NOMO-1 treated with DMSO at 0.1 percent for 48 hours (cell line): ENCODE data around the gene CROCC2.

ENCODE experiments used
- DNase-seq: peaks from one replicate; lab custom pipeline; 2025; ENCODE audit not compliant: unreplicated experiment; lab: John Stamatoyannopoulos, UW

The CROCC2 gene

DNA sequence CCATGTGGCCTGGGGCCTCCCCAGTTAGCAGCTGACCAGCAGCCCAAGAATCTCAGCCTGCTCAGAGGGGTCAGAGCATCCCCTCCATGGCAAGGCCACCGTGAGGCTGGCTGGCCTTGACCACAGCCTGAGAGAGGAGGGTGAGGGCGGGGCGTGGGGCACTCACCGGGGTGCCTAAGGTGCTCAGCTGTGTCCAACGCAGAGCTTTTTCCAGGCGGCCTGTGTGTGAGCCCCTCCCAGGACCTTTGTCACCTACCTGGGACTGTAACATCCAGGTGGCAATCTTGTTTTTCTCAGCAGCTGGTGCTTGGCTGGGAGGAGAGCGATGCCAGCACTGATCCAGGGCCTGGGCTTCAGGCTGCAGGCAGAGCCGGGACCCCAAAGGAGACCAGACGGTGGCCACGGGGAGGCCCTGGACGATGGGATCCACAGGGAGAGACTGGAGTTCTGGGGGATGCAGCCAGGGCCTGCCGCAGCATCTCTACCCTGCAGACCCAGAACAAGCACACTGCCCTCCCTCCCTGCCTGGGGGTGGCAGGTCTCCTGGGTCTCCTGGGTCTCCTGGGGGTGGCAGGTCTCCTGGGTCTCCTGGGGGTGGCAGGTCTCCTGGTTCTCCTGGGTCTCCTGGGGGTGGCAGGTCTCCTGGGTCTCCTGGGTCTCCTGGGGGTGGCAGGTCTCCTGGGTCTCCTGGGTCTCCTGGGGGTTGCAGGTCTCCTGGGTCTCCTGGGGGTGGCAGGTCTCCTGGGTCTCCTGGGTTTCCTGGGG, 104.6 kb downstream of the CROCC2 start:
- no peak for DNase-seq

DNA sequence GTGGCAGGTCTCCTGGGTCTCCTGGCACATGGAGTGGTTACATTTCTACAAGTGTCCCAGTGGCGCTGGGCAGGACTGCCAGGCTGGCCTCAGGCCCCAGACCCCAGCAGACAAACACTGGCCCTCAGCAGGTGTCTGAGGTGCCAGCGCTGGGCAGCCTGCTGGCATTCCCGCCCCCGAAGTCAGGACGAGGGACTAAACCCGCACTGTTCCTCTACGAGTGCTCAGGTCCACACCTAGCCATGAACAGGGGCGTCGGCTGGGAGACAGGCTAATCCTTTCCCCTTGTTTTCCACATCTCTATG, 105.1 kb downstream of the CROCC2 start:
- no peak for DNase-seq

DNA sequence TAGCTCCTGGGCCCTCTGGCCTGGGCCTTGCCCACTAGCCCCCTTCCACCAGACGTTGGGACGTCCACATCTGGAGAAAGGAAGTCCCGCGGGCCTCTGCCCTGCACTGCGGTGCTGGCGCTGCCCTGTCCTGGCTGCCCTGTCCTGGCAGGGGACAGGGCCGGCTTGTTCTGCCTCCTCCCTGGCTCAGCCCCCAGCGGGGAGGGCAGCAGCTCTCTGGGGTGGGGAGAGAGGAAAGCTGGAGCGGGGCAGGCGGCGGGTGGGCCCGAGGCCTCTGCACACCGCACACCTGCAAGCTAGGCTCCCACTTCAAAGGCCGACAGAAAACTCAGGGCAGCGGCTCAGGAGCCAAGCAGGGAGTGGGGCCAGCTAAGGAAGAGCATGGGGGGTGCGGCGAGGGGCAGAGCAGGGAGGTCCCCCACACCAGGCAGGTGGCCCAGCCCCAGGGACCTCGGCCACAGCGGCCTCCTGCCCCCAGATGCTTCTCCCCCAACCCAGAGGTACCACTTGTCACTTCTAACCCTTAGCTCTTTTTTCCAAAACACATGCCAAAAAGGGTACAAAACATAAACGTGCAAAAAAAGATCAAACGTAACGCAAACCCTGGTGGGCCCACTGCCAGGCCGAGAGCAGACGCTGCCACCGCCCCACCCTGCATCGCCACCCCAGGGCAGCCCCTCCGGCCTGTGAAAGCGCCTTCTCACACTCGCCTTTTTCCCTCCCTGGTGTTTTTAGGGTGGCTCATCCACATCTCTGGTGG, 105.8 kb downstream of the CROCC2 start:
- DNase-seq: no peak

DNA sequence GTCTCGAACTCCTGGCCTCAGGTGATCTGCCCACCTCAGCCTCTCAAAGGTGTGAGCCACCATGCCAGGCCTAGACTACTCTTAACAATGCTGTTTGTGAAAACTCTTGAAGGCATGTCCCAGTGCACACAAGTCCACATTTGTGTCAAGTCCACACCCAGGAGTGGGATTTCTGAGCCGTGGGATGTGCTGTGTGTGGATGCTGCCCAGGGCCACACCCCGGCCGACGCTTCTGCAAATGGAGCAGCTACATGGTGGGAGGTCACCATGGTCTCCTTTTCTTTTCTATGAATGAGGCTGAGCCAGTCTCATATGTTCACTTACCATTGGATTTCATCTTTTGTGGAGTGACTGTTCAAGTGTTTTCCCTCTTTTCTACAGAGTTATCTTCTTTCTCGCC, 108.1 kb downstream of the CROCC2 start:
- no peak for DNase-seq

DNA sequence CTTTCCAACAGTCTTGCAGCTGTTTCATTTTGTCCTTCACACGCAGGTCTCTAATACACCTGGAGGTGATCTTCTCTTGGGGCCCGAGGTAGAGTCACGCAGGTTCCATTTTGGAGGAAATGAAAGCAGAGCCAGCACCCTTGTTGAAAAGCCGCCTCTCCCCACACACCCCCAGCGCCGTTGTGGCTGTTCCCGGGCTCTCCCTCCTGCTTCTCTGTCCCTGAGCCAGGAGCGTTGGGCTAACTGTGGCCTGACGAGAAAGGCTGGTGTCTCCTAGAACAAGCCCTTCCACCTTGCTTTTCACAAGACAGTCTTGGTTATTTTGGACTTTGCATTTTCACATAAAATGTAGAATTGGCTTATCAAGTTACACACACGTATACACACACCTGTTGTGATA, 108.6 kb downstream of the CROCC2 start:
- DNase-seq: no peak

DNA sequence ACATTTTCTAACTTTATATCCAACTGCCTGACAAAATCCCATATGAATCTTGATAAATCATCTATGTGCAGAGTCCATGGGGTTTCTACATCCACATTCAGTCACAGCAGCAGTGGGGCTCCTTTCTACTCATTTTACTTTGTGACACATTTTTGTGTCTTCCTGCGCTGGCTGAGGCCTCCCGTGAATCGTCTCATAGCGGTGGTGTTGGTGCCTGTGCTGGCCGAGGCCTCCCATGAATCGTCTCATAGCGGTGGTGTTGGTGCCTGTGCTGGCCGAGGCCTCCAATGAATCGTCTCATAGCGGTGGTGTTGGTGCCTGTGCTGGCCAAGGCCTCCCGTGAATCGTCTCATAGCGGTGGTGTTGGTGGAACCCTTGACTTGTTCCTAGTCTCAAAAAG, 109.3 kb downstream of the CROCC2 start:
- DNase-seq: no peak

DNA sequence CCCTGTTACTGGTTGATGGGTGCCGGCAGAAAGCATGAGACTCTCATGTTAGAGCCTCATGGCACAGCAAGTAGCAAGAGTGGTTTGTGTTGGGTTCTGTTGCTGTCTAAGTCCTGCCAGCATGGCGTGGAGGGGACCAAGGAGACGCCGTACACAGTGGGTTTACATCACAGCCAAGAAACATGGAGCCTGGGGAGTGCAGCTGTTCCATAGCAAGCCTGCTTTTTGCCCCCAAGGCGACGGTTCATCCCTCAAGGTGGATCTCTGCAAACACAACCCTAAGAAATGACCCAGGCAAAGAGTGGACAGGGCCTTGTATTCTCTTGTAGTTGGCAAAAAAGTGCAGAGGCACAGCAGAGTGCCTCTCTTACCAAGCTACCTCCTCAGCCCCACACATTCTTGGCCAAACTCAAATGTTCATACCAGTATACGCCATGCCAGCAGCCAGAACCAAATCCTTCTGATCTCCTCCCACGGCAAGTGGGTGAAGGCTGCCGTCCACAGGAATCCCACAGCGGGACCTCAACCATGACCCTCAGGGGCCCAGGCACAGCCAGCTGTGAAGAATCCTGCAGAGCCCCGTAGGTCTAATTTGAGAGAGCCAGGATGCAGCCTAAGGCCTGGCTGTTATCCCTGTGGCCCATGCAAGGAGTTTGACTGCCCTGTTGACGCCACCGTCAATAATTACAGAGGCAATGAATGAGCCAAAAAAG, 111.2 kb downstream of the CROCC2 start:
- DNase-seq: no peak

DNA sequence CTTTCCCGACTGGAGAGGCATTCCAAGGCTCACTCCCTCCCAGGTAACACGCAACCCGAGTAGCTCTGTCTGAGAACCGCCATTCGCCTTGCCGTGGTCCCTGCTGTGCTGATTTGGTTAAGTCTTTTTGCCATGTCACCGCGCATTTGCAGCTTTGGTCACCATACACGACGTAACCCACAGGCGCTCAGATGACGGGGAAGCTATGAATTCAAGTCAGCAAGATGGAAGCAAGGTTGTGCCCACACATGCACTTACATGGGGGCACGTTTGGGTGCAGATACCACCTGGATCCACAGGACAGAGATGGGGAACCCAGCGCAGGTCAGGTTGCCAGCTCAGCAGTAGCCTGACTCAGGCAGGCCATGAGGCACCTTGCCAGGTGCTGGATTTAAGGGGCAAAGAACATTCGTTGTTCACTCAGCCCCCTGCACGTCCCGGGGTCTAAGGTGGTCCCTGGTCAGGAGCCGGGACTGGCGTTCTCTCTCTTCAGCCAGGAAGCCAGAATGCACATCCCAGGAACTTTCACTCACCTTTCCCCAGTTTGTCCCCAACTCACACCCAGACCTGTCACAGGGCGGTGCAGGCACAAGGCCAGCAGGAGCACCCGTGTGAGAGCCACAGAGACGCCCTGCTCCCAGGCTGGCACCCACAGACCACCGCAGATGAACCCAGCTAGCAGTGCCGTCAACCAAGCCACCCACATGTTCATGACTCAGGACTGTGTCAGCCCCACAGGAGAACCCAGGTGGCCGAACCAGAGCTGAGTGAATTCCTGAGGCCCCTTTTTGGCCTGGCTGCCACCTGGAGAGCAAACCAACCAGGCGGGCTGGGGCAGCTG, 112.1 kb downstream of the CROCC2 start:
- DNase-seq: no peak

DNA sequence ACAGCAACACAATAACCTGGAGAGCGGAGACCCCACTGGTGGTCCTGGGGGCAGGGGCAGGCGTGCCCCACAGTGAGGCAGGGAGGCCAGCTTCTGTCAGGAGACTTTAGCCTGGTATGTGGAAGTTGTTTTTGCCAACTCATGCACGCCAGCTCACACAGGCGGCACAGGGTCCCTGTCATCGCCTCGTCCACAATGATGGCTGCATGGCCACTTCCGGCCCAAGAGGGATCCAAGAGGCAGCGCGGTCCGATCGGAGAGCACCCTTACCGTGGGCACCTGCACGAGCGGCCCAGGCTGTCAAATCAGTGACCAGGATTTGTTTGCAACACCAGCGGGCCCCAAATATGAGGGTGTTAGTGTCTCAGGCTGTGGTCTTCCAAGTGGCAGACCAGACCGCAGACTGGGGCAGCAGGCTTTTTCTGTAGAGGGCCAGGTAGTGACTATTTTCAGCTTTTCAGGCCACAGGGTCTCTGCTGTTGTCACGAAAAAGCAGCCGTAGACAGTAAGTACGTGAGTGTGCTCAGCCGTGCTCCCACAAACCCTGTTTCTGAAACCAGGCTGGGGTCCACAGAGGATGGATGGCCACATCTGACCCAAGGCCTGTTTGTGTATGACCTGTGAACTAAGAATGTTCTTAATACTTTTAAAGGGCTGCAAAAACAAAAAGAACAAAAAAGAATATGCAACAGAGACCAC, 113.5 kb downstream of the CROCC2 start:
- DNase-seq: no peak

DNA sequence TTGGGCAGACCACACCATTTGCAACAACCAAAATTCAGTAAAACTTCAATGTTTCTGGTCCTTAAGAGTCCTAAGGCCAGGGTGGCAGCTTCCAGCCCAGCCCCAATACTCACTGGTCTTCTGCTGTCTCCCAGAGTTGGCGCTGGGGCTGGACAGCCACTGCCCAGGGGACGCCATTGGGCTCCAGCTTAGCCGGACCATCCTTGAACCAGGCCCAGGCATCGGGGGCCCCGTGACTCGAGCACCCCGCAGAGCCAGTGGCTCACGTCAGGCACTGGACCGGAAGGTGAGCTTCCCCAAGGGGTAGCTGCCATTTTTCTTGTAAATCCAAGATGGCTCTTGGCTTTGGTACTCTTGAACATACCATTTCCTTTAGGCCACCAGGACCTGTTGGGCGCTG, 114.1 kb downstream of the CROCC2 start:
- DNase-seq: no peak

DNA sequence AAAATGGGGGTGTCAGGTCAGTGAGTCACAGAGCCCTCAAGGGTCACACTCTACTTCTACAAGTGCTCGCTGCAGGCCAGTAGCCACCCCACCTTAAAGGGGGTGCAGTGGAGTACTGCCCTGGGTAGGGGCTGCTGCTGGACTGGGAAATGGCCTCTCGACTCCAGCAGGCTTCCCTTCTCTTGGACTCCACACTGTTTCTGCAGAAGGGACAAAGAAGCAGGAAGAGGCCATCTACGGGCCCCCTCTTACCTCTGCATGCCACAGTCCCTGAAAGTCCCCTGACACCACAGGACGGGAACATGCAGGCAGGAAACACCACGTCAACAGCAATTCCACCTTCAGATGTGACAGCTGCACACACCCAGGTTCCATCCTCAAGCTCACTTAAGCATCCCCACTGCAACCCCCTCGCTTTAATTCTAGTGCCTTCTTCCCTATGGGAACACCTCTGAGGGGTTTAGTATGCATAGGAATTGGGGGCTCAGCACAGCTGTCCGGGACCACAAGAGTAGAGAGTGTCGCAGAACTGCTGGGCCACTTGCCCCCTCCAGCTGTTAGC, 114.6 kb downstream of the CROCC2 start:
- no peak for DNase-seq

DNA sequence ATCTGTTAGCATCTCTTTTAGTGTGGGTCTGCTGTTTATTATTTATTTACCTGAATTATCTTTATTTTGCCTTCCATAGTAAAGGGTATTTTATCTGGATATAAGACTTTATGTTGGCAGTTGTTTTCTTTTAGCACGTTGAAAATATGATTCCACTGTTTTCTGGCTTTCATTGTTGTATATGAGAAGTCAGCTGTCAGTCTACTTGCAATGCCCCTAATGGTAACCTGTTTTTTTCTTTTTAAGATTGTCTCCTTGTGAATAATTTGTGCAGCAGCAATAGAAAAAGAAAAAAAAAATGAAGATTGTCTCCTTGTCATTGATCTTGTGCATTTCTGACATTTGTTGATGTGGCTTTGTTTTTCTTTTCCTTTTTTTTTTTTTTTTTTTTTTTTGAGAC, 119.5 kb downstream of the CROCC2 start:
- DNase-seq: no peak

DNA sequence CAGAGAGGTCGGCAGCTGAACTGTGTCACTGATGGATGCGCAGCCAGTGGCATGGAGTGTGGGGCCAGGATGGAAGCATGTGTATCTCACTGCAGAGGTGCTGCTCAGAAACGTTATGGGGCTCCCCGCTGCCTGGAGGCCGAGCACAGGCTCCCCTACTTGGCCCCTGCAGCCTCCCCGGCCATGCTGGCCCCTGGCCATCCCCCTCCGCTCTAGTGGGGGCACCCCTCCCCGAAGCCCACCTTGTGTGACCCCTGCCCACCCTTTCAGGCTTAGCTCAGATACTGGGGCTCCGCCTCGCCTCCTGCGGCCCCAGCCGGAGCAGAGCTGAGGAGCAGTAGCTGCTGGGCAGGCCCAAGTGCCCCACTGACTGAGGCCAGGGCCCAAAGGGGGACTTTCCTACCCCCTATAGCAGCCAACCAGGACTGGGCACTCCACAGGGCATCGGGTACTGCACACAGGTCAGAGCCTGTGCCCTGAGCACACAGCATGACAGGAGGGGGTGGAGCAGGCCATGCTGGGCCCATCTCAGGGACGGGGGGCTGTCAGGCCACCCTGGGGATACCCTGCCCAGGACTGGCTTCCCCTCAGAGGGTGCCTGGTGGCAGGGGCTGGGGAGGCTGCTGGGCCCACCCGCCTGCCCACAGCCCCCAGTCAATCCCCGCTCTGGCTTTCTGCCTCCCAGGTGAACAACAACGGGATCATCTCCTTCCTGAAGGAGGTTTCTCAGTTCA, 123.6 kb downstream of the CROCC2 start:
- DNase-seq: no peak

DNA sequence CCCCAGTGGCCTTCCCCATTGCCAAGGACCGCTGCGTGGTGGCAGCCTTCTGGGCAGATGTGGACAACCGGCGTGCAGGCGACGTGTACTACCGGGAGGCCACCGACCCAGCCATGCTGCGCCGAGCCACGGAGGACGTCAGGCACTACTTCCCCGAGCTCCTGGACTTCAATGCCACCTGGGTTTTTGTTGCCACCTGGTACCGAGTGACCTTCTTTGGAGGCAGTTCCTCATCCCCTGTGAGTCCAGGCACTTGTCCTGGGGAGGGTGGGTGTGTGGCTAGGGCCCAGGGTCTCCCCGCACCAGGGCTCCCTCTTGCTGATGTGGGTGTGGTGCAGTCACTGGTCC, 124.2 kb downstream of the CROCC2 start:
- DNase-seq: no peak

DNA sequence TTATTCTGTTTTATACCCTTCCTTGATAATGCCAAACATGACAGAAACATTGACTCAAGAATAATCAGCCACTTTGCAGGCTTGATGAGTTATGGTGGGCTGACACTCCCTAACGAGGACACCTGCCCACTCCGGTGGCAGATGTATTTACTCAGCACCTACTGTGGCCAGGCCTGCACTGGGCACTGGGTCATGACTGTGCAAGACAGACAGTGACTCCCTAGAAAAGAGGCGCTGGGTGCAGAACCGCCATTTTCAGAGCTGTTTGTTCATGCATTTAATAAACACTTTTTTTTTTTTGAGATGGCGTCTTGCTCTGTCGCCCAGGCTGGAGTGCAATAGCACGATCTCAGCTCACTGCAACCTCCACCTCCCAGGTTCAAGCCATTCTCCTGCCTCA, 124.7 kb downstream of the CROCC2 start:
- no peak for DNase-seq

DNA sequence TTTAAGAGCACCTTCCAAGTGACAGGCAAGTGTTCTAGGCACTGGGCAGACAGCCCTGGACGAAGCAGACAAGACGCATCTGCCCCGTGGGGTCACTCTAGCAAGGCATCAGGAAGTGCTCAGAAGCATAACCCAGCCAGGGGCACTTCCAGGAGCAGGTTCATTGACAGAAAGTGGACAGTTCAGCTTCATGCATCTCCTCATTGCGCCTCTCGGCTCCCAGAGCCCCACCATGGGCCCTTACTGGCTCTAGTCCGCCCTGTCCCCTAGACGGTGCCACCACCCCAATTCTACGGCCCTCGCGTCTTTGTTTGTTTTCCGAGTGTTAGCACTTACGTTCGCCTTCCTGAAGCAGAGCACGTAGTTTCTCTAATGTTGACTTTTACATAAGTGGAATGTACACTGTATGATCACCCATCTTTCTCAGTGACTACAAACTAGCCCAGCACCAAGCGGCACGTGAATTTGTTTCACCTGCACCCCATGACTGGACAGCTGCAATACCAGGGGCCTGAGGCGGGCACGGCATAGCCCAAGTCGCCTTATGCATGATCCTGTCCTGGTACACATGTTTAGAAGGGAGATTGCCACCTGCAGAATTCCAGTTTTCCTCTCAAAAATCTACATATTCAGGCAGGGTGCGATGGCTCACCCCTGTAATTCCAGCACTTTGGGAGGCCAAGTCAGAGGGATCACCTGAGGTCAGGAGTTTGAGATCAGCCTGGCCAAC, 125.5 kb downstream of the CROCC2 start:
- no peak for DNase-seq

DNA sequence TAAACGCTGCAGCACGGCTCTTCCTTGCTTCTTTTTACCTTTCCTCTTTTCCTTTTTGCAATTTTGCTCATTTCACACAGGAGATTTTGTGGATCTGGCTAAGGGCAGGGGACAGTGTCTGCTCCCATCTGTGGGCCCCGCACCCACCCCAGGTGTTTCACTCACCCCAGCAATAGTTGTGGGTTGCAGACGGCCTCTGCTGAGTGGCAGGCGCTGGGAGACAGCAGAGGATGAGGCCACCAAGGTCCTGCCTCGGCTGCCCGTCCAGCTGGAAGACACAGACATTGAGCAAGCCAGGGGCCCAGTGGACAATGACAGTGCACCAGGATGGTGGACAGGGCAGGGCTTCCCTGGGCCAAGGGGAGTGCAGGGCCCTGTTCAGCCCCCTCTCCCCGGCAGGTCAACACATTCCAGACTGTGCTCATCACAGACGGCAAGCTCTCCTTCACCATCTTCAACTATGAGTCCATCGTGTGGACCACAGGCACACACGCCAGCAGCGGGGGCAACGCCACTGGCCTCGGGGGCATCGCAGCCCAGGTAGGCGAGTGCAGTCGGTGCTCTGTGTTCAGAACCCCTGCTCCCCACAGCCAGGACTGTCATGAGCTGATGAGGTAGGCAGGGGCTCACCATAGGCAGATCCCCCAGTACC, 127.3 kb downstream of the CROCC2 start:
- no peak for DNase-seq

DNA sequence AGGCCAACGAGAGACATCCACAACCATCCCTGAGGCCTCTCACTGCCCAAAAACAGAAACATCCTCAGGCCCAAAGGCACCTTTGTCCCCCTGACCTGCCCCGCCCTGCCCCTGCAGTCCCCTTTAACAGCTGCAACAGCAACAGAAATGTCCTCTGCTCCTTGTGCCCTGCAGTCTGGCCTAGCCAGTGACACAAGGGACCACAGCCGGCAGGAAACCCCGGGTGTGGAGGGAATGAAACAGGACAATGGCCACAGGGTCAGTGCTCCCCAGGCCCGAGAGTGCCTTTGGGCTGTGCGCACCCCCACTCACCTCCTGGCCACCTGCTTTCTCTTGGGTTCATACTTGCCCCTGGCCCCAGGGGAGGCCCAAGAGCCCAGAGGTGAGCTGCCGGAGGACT, 127.9 kb downstream of the CROCC2 start:
- no peak for DNase-seq
